Cardiac muscle cell (in vitro differentiated cells and primary cell): Measurements from ENCODE around the gene ZNF638. TPM values are rescaled to one million over a fixed set of nuclear protein-coding genes. Genes with fewer than 3 reads are reported as not detected.
A peak's percentile ranks its signal among the peaks of the same experiment; 100 is the strongest.

Source experiments
- DNase-seq, 2 donors: peaks; one replicate each; pipeline versions ENCODE4 v3.0.0 to v3.0.0-alpha.2; 2010 to 2017; ENCODE audit warnings: low read depth in 1 of 2, low spot score in 1 of 2
- H3K27ac ChIP-seq: fragments of 200-600 bp; sonication (generic); 2 replicates; pipeline ENCODE4 v1.5.1; 2016
- H3K27me3 ChIP-seq: fragments of 200-600 bp; sonication (generic); 2 replicates; pipeline ENCODE4 v1.6.0; 2016; ENCODE audit warnings: control low read depth
- H3K36me3 ChIP-seq: fragments of 200-600 bp; sonication (generic); 2 replicates; pipeline ENCODE4 v1.5.1; 2016; ENCODE audit warnings: control low read depth
- H3K4me1 ChIP-seq: fragments of 200-600 bp; sonication (generic); 2 replicates; pipeline ENCODE4 v1.8.1; 2017; ENCODE audit warnings: low read depth, mild to moderate bottlenecking, mixed run types
- H3K4me3 ChIP-seq: fragments of 200-600 bp; sonication (generic); 2 replicates; pipeline ENCODE4 v1.5.1; 2016; ENCODE audit warnings: mild to moderate bottlenecking
- H3K9me3 ChIP-seq: fragments of 200-600 bp; sonication (generic); 2 replicates; pipeline ENCODE4 v1.5.1; 2017; ENCODE audit warnings: low read depth, mild to moderate bottlenecking, control low read depth
- CTCF ChIP-seq: IDR thresholded peaks from 2 replicates; pipeline ENCODE4 v1.5.1; 2012; ENCODE audit warnings: low read depth, mild to moderate bottlenecking, low read length
- polyA plus RNA-seq: library from polyadenylated mRNA; unstranded; fragments of >200 nt; fragmentation: Nextera tagmentation; extraction: Ambion mirVana; gene quantifications from 2 replicates; pipeline ENCODE4 v1.2.1, GENCODE V29; 2016
- total RNA-seq: library from RNA; depleted of rRNA; stranded (reverse); fragments of >200 nt; gene quantifications from 2 replicates; pipeline ENCODE4 v1.2.3, GENCODE V29; 2016

ZNF638 gene
- total and polyA plus RNA-seq, 2 experiments from 2014 or later, result 70.5 to 223 TPM

GRCh38 chr2:71389384-71390072 is 57.9 kb downstream of the ZNF638 start:
- Histone ChIP-seq H3K4me1 (no peaks in the 10 kb centered on the region), H3K9me3 (no peaks in the 10 kb centered on the region), H3K27me3 (no peaks in the 10 kb centered on the region), H3K27ac (no peak overlapping the region), H3K4me3 (no peak overlapping the region), H3K36me3 (peaks cover 54% of the 10 kb centered on the region)
- peak in 1 of 2 donors; percentile 27 for DNase-seq
- TF ChIP-seq CTCF, result no peak

DNA sequence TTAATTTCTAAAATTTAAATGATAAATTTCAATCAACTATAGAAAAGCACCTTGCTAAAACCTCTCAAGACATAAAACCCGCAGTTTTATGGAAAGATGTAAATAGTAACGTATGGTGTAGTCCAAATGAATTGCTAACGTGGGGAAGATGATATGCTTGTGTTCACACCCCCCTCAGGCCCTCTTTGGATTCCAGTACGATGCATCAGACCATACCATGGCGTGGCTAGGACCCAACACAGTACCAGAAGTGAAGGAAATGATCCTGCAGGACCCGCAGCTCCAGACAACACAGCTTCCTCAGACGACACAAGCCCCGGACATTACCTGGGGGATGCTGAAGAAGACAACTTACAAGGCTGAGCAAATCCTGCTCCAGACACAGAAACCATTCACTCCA is 61.6 kb downstream of the ZNF638 start:
- H3K27ac ChIP-seq, result no peak overlapping the region
- no peak for DNase-seq
- H3K4me3 ChIP-seq, result no peak overlapping the region
- H3K27me3 ChIP-seq, result no peaks in the 10 kb centered on the region
- no peaks in the 10 kb centered on the region for H3K4me1 ChIP-seq
- no peak for TF ChIP-seq CTCF
- H3K36me3 ChIP-seq, result peaks cover 54% of the 10 kb centered on the region
- H3K9me3 ChIP-seq, result no peaks in the 10 kb centered on the region

DNA sequence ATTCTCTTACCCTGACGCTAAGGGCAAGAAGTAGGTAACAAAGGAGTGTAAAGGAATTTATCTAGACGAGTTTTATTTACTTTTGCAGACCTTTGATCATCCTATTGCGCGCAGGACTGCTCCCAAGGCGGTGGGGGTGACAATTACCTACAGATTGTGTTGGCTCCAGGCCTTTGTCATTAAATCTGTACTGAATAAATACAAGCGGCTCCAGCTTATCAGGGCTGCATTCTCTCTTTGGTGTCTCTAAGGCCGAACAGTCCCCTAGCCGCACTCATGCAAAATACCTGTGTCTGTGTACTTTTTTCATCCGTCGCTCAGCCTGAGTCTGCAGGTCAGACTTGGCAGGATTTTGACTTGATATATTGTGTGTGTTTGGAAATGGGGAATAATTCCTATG is 63.9 kb downstream of the ZNF638 start:
- Histone ChIP-seq H3K4me1 (no peaks in the 10 kb centered on the region), H3K27ac (no peak overlapping the region), H3K9me3 (no peaks in the 10 kb centered on the region), H3K36me3 (peaks cover 57% of the 10 kb centered on the region), H3K4me3 (no peak overlapping the region), H3K27me3 (no peaks in the 10 kb centered on the region)
- TF ChIP-seq CTCF, result no peak
- no peak for DNase-seq

GRCh38 chr2:71402427-71402826 is 70.8 kb downstream of the ZNF638 start:
- H3K36me3 ChIP-seq, result peaks cover 92% of the 10 kb centered on the region
- no peak overlapping the region for H3K27ac ChIP-seq
- no peak for DNase-seq
- H3K4me3 ChIP-seq, result no peak overlapping the region
- no peaks in the 10 kb centered on the region for H3K4me1 ChIP-seq
- no peaks in the 10 kb centered on the region for H3K9me3 ChIP-seq
- no peaks in the 10 kb centered on the region for H3K27me3 ChIP-seq
- TF ChIP-seq CTCF, result no peak

DNA sequence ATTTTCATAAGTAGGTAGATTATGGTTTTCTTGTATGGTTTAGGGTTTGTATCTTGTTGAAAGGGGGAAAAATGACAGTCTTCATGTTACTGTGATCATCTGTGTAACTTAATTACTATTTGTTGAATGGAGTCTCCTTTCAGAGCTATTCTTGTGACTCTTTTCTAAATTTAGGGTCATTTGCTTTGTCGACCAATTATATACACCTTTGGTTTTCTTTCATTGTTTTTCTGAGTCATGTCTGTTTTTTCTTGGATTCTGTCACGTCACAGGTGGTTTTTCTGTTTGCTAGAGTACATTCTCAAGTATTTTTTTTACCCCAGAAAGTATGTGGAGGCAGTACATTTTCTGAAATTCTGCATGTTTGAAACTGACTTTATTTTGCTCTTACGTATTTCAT is 78.0 kb downstream of the ZNF638 start:
- no peaks in the 10 kb centered on the region for H3K27me3 ChIP-seq
- no peaks in the 10 kb centered on the region for H3K9me3 ChIP-seq
- peaks cover 43% of the 10 kb centered on the region for H3K36me3 ChIP-seq
- no peaks in the 10 kb centered on the region for H3K4me1 ChIP-seq
- no peak for TF ChIP-seq CTCF
- peak overlapping the region; percentile 4 for H3K27ac ChIP-seq
- DNase-seq, result no peak
- H3K4me3 ChIP-seq, result no peak overlapping the region
